ENCODE data around the gene SLC8A3. TPM values are rescaled to one million over a fixed set of nuclear protein-coding genes. Genes with fewer than 3 reads are reported as not detected.

Gene SLC8A3
- total RNA-seq, 2 experiments from 2014 or later: 0.57 to 0.58 TPM

DNA sequence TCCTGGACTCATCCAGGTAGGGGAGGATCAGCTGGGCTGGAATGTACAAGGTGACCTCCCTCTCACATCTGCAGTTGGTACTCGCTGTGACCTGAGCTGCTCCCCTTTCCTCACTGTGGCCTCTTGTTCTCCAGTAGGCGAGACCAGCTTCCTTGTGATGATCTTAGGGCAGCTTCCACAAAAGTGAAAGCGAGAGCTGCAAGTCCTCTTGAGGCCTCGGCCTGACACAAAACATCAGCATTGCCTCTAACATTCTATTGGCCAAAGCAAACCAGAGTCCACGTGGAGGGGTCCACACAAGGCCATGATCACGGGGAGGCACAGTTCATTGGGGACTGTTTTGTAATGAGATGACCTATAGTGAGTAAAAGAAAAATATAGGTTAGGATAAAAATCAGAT is 182.1 kb downstream of the SLC8A3 start:
- Mint-ChIP-seq H3K27me3 (no peaks in the 10 kb centered on the region), H3K4me3 (no peak overlapping the region), H3K27ac (no peak overlapping the region), H3K36me3 (ENCODE audit: low read depth) (no peaks in the 10 kb centered on the region), H3K9me3 (ENCODE audit: low read depth) (no peaks in the 10 kb centered on the region), H3K4me1 (no peaks in the 10 kb centered on the region)
- DNase-seq (no peak), ATAC-seq (no peak)
- ChIA-PET POLR2A (no interaction called here), CTCF (interaction anchor here (0.9 to 2.0 kb wide), 3 partner anchors 21 to 188 kb away, joined by 3 to 9 read pairs (median 3); no protein-coding TSS in a partner anchor)
- intact Hi-C loops (cut with DNase I, micrococcal nuclease): no loop called here

DNA sequence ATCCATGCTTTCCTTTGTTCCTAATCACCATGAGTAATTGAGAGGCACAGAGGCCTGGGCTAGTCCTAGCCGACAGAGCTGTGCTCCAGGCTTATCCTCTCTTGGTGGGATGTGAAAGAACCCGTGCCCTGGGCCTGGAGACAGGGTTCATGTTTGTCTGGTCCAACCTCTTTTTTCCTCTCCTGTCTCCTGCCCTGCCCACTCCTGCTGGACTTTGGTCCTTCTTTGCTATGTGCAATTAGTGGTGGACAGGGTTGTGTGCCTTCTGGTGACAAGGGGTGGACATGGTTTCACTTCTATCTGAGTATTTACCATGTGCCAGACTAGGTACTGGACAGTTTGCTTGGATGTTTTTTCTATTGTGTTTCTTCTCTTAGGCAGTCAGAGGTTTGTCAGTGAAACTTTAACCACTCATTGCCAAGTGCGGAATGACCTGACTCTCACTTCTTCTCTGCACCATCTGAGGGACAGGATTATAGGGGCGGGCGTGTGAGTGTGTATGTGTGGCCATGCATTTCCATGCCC is 183.4 kb downstream of the SLC8A3 start:
- H3K4me1 Mint-ChIP-seq: no peaks in the 10 kb centered on the region
- H3K27me3 Mint-ChIP-seq: no peaks in the 10 kb centered on the region
- POLR2A ChIA-PET: interaction anchor here (0.6 kb wide), 1 partner anchor 17 kb away, joined by 3 read pairs; no protein-coding TSS in a partner anchor
- H3K36me3 Mint-ChIP-seq (ENCODE audit: low read depth): no peaks in the 10 kb centered on the region
- no peak overlapping the region for H3K4me3 Mint-ChIP-seq
- DNase-seq (no peak), ATAC-seq (no peak)
- intact Hi-C loops (cut with DNase I, micrococcal nuclease): no loop called here
- H3K27ac Mint-ChIP-seq: no peak overlapping the region
- CTCF ChIA-PET: no interaction called here
- H3K9me3 Mint-ChIP-seq (ENCODE audit: low read depth): no peaks in the 10 kb centered on the region

DNA sequence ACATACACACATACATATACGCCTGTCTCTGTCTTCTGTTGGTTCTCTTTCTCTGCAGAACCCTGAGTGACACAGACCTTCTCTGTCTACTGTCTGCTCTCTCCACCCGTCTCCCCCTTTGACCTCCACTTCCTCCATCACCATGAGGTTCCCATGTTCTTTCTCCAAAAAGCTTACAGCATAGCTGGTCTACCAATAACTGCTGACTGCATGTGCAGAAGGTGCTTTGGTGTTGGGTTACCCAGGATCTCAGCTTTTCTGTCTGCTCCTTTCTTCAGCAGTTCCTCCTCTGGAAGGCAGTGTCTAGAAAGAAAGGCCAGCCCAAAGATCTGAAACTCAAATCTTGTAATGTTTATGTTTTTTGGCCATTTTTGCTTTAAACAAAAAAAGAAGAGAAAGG is 184.0 kb downstream of the SLC8A3 start:
- H3K4me1 Mint-ChIP-seq: no peaks in the 10 kb centered on the region
- peaks cover 5% of the 10 kb centered on the region for H3K27me3 Mint-ChIP-seq
- POLR2A ChIA-PET: no interaction called here
- H3K4me3 Mint-ChIP-seq: no peak overlapping the region
- H3K36me3 Mint-ChIP-seq (ENCODE audit: low read depth): no peaks in the 10 kb centered on the region
- ATAC-seq (no peak), DNase-seq (no peak)
- CTCF ChIA-PET: no interaction called here
- intact Hi-C loops (cut with DNase I, micrococcal nuclease): no loop called here
- no peaks in the 10 kb centered on the region for H3K9me3 Mint-ChIP-seq (ENCODE audit: low read depth)
- no peak overlapping the region for H3K27ac Mint-ChIP-seq

DNA sequence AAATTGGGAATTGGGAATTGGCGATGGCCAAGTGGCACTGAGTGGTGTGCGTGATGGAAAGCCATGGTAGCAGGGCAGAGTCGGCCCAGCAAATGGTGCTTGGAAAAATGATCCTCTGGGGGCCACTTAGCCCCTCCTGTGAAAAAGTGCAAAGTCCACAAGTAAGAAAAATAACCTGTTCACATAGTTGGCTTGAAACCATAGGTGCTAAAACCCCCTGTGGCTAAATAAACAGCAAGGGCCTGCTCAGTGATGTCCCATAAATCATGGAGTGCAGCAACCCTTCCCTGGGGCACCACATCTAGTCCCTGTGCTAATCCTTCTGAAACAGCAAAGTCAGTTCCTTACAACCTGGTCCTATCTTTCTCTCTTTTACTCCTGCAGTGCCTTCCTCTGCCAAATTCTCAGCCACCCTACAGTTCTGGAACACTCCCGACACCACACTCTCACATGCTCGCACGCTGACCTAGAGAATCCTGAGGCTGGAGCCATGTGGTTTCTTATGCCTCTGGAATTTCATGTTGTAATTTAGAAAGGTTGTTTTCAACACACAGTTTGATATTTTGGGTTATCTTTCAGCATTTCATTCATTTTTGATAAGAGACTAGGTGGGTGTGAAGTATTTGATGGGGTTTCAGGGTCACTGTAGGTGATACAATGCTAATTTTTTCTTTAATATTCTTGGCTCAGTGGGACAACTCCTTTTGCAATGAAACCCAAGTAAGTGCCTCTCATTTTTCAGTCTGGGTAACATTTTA is 186.0 kb downstream of the SLC8A3 start:
- CTCF ChIA-PET: interaction anchor here (0.7 kb wide), 1 partner anchor 1090 kb away, joined by 3 read pairs; no protein-coding TSS in a partner anchor
- POLR2A ChIA-PET: no interaction called here

DNA sequence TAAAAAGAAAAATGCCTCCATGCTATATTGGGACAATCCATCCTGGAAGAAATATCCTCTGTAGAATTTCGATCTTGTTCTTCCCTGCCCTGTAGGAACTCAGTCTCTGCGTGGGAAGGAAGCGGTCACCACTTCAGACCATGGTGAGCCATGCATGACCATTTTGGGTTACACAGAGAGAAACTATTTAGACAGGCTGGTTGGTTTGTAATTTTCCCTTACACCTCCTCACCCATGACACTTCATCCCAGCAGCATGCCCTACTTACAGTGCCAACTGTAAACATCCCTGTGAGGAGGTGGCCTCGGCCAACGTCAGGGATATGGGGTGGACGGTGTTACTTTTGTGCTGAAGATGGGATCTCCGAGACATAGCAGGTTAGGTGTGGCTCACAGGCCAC is 188.2 kb downstream of the SLC8A3 start:
- ATAC-seq: no peak

More for the DNA sequence above, 186.0 kb downstream of the SLC8A3 start:
- Mint-ChIP-seq H3K4me3 (no peak overlapping the region), H3K27me3 (peaks cover 12% of the 10 kb centered on the region), H3K4me1 (no peaks in the 10 kb centered on the region), H3K9me3 (ENCODE audit: low read depth) (no peaks in the 10 kb centered on the region), H3K36me3 (ENCODE audit: low read depth) (no peaks in the 10 kb centered on the region), H3K27ac (no peak overlapping the region)
- no peak for DNase-seq
- ATAC-seq: no peak
- intact Hi-C loops (cut with DNase I, micrococcal nuclease): no loop called here

DNA sequence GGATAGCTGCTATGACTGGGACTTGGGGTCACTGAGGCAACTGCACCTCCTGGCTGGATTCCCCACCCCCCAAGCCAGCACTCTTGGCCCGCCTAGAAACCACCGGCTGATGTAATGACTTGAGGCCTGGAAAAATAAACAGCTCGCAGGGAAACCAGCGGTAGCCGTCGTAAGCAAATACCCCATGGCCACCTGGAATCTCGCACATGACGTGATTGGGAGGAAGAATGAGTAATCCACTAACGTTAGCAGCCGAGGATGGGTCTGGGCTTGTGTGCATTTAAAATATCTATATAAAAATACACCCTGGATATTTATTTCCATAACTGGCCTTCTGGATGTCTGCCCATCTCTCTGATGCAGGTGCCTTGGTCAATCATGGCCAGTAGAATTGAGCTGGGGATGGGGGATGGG is 189.5 kb downstream of the SLC8A3 start:
- Mint-ChIP-seq H3K27me3 (peaks cover 21% of the 10 kb centered on the region), H3K9me3 (ENCODE audit: low read depth) (no peaks in the 10 kb centered on the region), H3K4me3 (no peak overlapping the region), H3K36me3 (ENCODE audit: low read depth) (no peaks in the 10 kb centered on the region), H3K4me1 (no peaks in the 10 kb centered on the region), H3K27ac (no peak overlapping the region)
- ChIA-PET CTCF (interaction anchor here (0.7 to 1.5 kb wide), 3 partner anchors 21 to 48 kb away, joined by 3 to 5 read pairs (median 3); no protein-coding TSS in a partner anchor), POLR2A (no interaction called here)
- ATAC-seq (no peak), DNase-seq (no peak)
- intact Hi-C loops (cut with DNase I, micrococcal nuclease): no loop called here

More for the DNA sequence above, 188.2 kb downstream of the SLC8A3 start:
- intact Hi-C loops (cut with DNase I, micrococcal nuclease): no loop called here
- no peaks in the 10 kb centered on the region for H3K36me3 Mint-ChIP-seq (ENCODE audit: low read depth)
- peaks cover 16% of the 10 kb centered on the region for H3K27me3 Mint-ChIP-seq
- H3K4me3 Mint-ChIP-seq: no peak overlapping the region
- no peaks in the 10 kb centered on the region for H3K4me1 Mint-ChIP-seq
- DNase-seq: no peak
- CTCF ChIA-PET: no interaction called here
- no peak overlapping the region for H3K27ac Mint-ChIP-seq
- POLR2A ChIA-PET: no interaction called here
- H3K9me3 Mint-ChIP-seq (ENCODE audit: low read depth): no peaks in the 10 kb centered on the region

DNA sequence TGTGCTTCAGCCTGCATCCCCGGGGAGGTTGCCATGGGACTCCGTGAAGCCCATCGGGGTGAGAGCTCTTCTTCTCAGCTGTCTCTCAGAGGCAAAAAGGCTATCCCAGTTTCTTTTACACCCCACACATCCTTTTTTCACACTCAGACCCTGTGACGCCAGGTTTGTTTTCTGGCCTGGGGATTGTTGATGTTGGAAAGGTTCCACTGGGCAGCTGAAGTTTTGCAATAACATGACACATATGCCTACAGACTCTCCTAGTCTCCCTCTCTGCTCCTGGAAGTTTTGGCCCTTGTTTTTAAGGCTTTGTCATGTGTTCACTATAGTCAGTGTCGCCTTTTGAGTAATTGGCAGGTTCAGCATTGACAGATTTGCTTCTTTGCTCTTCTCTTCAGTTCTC is 190.9 kb downstream of the SLC8A3 start:
- ChIA-PET CTCF (no interaction called here), POLR2A (no interaction called here)
- intact Hi-C loops (cut with DNase I, micrococcal nuclease): no loop called here
- H3K27me3 Mint-ChIP-seq: peaks cover 26% of the 10 kb centered on the region
- H3K27ac Mint-ChIP-seq: no peak overlapping the region
- DNase-seq (no peak), ATAC-seq (no peak)
- H3K36me3 Mint-ChIP-seq (ENCODE audit: low read depth): no peaks in the 10 kb centered on the region
- H3K9me3 Mint-ChIP-seq (ENCODE audit: low read depth): no peaks in the 10 kb centered on the region
- H3K4me1 Mint-ChIP-seq: no peaks in the 10 kb centered on the region
- no peak overlapping the region for H3K4me3 Mint-ChIP-seq

DNA sequence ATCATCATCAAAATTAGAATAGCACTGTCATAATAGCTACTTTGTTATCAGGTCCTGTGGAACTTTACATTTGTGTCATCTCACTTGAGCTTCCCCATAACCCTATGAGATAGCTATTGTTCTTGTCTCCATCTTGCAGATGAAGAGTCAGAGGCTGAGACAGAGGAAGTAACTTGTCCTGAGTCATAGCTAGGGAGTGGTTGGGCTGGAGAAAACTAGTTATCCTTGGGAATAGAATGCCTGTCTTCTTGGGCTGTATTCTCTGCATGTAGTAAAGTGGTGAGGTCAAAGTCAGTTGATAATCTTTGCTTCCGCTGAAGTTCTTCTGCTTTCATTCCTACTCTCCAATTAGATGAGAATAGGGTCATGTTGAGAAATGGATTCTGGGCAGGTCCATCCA is 192.5 kb downstream of the SLC8A3 start:
- Mint-ChIP-seq H3K4me3 (no peak overlapping the region), H3K27me3 (peaks cover 27% of the 10 kb centered on the region), H3K9me3 (ENCODE audit: low read depth) (no peaks in the 10 kb centered on the region), H3K4me1 (no peaks in the 10 kb centered on the region), H3K27ac (no peak overlapping the region), H3K36me3 (ENCODE audit: low read depth) (no peaks in the 10 kb centered on the region)
- DNase-seq (no peak), ATAC-seq (no peak)
- ChIA-PET CTCF (interaction anchor here (1.0 kb wide), 1 partner anchor 23 kb away, joined by 4 read pairs; no protein-coding TSS in a partner anchor), POLR2A (no interaction called here)
- intact Hi-C loops (cut with DNase I, micrococcal nuclease): no loop called here

Other genes starting within 250 kb of the SLC8A3 start
- gene COX16, start 170.7 kb upstream of the SLC8A3 start, total RNA-seq: 10 to 100 TPM; 56.1 to 68.9 TPM
- gene SYNJ2BP, start 228.1 kb upstream of the SLC8A3 start, total RNA-seq: 1 to 10 TPM; 7.5 to 8.2 TPM